Upper lobe of left lung (tissue), 6 donors: Measurements from ENCODE around the gene UQCRC2. TPM values are rescaled to one million over a fixed set of nuclear protein-coding genes. Genes with fewer than 3 reads are reported as not detected.

Experiments used
- ATAC-seq, 2 donors: fragments of 200-7000 bp; cut with Tn5 transposase; one replicate each; pipeline ENCODE4 v1.9.1; 2022; ENCODE audit warnings: mild to moderate bottlenecking in 2 of 2, moderate library complexity in 2 of 2; ENCODE audit not compliant: low FRiP score in 2 of 2
- DNase-seq, 2 donors: peaks; one replicate each; pipeline ENCODE4 v3.0.0-alpha.2; 2019 to 2020
- H3K27ac ChIP-seq, 4 donors: fragments of 200-600 bp; sonication (generic); one replicate each; pipeline ENCODE4 v1.5.1; 2016 to 2019
- H3K27me3 ChIP-seq, 4 donors: fragments of 200-600 bp; sonication (generic); one replicate each; pipeline ENCODE4 v1.5.1; 2017 to 2019
- H3K36me3 ChIP-seq, 4 donors: fragments of 200-600 bp; sonication (generic); one replicate each; pipeline ENCODE4 v1.5.1; 2016 to 2019
- H3K4me1 ChIP-seq, 4 donors: fragments of 200-600 bp; sonication (generic); one replicate each; pipeline ENCODE4 v1.5.1; 2018 to 2019
- H3K4me3 ChIP-seq, 4 donors: fragments of 200-600 bp; sonication (generic); one replicate each; pipeline ENCODE4 v1.5.1; 2017 to 2019; ENCODE audit warnings: mild to moderate bottlenecking in 2 of 4, moderate library complexity in 1 of 4
- H3K9me3 ChIP-seq, 4 donors: fragments of 200-600 bp; sonication (generic); one replicate each; pipeline ENCODE4 v1.5.1; 2018 to 2019
- EP300 ChIP-seq, 4 donors: sonication (generic); formaldehyde crosslinking; IDR thresholded peaks; one replicate each; pipeline ENCODE4 v1.5.1; 2017; ENCODE audit warnings: antibody characterized with exemption in 4 of 4, control low read depth in 2 of 4
- POLR2A ChIP-seq, 4 donors: fragments of 450-650 bp; IDR thresholded peaks; one replicate each; pipeline ENCODE4 v1.5.1; 2016 to 2017; ENCODE audit warnings: antibody characterized with exemption in 4 of 4, mild to moderate bottlenecking in 2 of 4
- POLR2AphosphoS5 ChIP-seq, 2 donors: sonication (generic); formaldehyde crosslinking; IDR thresholded peaks; one replicate each; pipeline ENCODE4 v1.5.1; 2017; ENCODE audit warnings: antibody characterized with exemption in 2 of 2
- WGBS, 2 donors: methylation state at CpG; one replicate each; pipeline ENCODE4 v1.1.5; 2017 to 2018; 5-methylcytosine and 5-hydroxymethylcytosine counted together
- total RNA-seq, 6 donors: library from RNA; depleted of rRNA in 4 of 6; stranded (reverse); fragments of >200 nt in 4 of 6; gene quantifications; one replicate each; pipeline versions ENCODE4 v1.1.0 to v1.2.1, GENCODE V29; 2016 to 2021
- TF ChIP-seq, protein P1 (sequence below), 6 experiments: fragments of 450-650 bp in 4 of 6; fragments of 200-600 bp in 2 of 6; sonication (generic) in 2 of 6; IDR thresholded peaks; one replicate each; pipeline ENCODE4 v1.5.1; 2016 to 2019; ENCODE audit warnings: antibody characterized with exemption in 6 of 6
- donor health status: DM: no; HTN: no; CAD: no; lungs with moderate emphysema.
- donor health status: DM: no; HTN: yes; CAD: no; lungs with severe emphysema.

UQCRC2 gene
- total RNA-seq, 6 donors from 2014 or later, result 119 to 252 (median 155) TPM

DNA sequence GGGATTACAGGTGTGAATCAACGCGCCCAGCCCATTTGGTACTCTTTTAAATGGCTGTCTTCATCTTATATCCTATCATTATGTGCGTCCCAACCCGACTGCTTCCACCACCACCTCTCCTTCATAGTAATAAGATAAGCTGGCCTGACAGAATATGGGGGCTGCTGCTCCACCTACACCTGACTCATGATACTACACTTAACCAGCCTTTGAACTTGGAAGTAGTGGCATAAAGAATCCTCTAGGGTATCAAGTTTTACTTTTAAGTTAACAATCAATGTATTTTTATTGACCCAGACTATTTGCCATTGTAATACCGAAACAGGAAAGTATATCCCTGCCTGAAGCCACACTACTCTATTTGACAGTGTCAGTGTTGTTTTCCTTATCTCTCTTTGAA, 28.9 kb downstream of the UQCRC2 start:
- TF ChIP-seq POLR2A (IDR thresholded peaks at IDR 0.05) (no peak), POLR2AphosphoS5 (IDR thresholded peaks at IDR 0.05) (no peak), EP300 (IDR thresholded peaks at IDR 0.05) (no peak)
- TF ChIP-seq, protein P1, sequence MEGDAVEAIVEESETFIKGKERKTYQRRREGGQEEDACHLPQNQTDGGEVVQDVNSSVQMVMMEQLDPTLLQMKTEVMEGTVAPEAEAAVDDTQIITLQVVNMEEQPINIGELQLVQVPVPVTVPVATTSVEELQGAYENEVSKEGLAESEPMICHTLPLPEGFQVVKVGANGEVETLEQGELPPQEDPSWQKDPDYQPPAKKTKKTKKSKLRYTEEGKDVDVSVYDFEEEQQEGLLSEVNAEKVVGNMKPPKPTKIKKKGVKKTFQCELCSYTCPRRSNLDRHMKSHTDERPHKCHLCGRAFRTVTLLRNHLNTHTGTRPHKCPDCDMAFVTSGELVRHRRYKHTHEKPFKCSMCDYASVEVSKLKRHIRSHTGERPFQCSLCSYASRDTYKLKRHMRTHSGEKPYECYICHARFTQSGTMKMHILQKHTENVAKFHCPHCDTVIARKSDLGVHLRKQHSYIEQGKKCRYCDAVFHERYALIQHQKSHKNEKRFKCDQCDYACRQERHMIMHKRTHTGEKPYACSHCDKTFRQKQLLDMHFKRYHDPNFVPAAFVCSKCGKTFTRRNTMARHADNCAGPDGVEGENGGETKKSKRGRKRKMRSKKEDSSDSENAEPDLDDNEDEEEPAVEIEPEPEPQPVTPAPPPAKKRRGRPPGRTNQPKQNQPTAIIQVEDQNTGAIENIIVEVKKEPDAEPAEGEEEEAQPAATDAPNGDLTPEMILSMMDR (IDR thresholded peaks at IDR 0.05), result no peak
- ATAC-seq (no peak), DNase-seq (no peak)
- H3K27ac ChIP-seq, result no peak overlapping the region
- H3K36me3 ChIP-seq, result peaks cover 40 to 77% (median 70%) of the 10 kb centered on the region in 4 donors
- H3K4me1 ChIP-seq, result peaks cover 0 to 8% (median under 1%) of the 10 kb centered on the region in 4 donors
- H3K27me3 ChIP-seq, result no peaks in the 10 kb centered on the region
- WGBS, 2 donors, result 96 to 98% methylated on average over 5 of the region's 5 CpGs
- H3K9me3 ChIP-seq, result no peaks in the 10 kb centered on the region
- H3K4me3 ChIP-seq, result no peak overlapping the region

DNA sequence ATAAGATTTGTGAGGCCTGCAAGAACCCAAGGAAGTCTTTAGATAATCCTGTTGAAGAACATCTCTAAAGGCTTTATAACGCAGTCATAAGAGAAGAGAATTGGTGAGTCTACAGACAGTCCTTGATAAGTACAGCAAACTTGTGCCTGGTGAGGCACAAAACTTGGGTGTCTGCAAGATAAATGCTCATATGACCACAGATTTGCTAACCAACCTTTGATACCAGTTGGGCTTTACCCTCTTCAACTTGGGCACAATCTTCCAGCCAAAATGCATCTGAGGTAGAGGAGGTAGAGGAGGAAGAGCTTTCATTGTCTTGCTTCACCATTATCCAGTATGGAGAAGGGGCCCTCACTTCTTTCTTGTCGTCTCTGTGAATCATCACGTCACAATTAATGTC, 30.9 kb downstream of the UQCRC2 start:
- Histone ChIP-seq H3K4me3 (no peak overlapping the region), H3K4me1 (peaks cover 0 to 8% (median 3%) of the 10 kb centered on the region in 4 donors), H3K27me3 (no peaks in the 10 kb centered on the region), H3K27ac (no peak overlapping the region), H3K9me3 (no peaks in the 10 kb centered on the region), H3K36me3 (peaks cover 28 to 58% (median 53%) of the 10 kb centered on the region in 4 donors)
- WGBS, 2 donors, result 93 to 94% methylated on average over 3 of the region's 3 CpGs
- no peak for DNase-seq
- TF ChIP-seq, protein P1 (IDR thresholded peaks at IDR 0.05), result no peak
- no peak for TF ChIP-seq POLR2A (IDR thresholded peaks at IDR 0.05)
- no peak for TF ChIP-seq POLR2AphosphoS5 (IDR thresholded peaks at IDR 0.05)
- TF ChIP-seq EP300 (IDR thresholded peaks at IDR 0.05), result no peak
- ATAC-seq, result no peak

DNA sequence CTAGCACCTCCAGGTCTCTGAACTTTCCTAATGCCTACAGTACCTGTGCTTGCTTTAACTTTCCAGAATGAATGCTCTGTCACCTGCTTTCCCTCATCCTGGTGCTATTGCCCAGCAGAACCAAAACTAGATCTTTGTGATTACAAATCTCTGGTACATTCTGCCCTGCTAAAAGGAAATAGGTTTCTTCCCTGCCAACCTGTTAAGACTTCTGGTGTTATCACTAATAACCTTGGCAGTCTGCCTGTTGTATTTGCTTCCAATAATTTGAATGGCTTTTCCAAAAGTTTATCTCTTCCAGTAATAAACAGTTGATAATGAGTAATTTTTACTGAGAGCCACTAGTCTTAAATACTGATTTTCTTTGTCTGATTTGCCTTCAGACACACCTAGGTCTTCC, 32.4 kb downstream of the UQCRC2 start:
- no peak for DNase-seq
- TF ChIP-seq, protein P1 (IDR thresholded peaks at IDR 0.05), result no peak
- TF ChIP-seq POLR2A (IDR thresholded peaks at IDR 0.05) (no peak), POLR2AphosphoS5 (IDR thresholded peaks at IDR 0.05) (no peak), EP300 (IDR thresholded peaks at IDR 0.05) (no peak)
- no peak overlapping the region for H3K4me3 ChIP-seq
- peak overlapping the region in 1 of 4 donors; percentile 2 for H3K27ac ChIP-seq
- peaks cover 20 to 43% (median 39%) of the 10 kb centered on the region in 4 donors for H3K36me3 ChIP-seq
- H3K4me1 ChIP-seq, result peaks cover 5 to 9% (median 7%) of the 10 kb centered on the region in 4 donors
- ATAC-seq, result no peak
- no peaks in the 10 kb centered on the region for H3K9me3 ChIP-seq
- H3K27me3 ChIP-seq, result no peaks in the 10 kb centered on the region

DNA sequence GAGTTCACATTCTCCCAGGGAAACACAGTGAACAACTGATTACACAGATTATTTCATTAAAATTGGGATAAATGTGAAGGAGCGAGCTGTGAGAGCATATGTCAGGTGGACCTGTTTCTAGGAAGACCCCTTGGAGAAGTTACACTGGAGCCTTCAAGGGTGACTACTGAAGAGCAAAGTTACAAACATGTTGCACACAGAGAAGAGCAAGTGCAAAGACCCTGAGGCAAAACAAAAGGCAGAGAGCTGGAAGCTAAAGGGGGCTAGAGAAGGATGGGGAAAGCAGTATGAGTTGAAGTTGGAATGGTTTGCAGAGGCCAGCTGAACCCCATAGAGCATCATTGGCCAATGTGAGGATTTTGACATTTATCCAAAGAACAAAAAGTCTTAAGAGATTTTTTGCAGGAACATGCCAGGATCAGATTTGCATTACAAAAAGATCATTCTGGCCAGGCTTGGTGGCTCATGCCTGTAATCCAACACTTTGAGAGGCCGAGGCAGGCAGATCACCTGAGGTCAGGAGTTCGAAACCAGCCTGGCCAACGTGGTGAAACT, 33.6 kb downstream of the UQCRC2 start:
- no peak overlapping the region for H3K4me3 ChIP-seq
- DNase-seq (no peak), ATAC-seq (no peak)
- 89 to 93% methylated on average over 4 of the region's 4 CpGs for WGBS, 2 donors
- H3K36me3 ChIP-seq, result peaks cover 8 to 31% (median 28%) of the 10 kb centered on the region in 4 donors
- TF ChIP-seq POLR2A (IDR thresholded peaks at IDR 0.05) (no peak), POLR2AphosphoS5 (IDR thresholded peaks at IDR 0.05) (no peak)
- H3K4me1 ChIP-seq, result peaks cover 8 to 12% (median 10%) of the 10 kb centered on the region in 4 donors
- no peaks in the 10 kb centered on the region for H3K27me3 ChIP-seq
- H3K9me3 ChIP-seq, result no peaks in the 10 kb centered on the region
- H3K27ac ChIP-seq, result no peak overlapping the region

DNA sequence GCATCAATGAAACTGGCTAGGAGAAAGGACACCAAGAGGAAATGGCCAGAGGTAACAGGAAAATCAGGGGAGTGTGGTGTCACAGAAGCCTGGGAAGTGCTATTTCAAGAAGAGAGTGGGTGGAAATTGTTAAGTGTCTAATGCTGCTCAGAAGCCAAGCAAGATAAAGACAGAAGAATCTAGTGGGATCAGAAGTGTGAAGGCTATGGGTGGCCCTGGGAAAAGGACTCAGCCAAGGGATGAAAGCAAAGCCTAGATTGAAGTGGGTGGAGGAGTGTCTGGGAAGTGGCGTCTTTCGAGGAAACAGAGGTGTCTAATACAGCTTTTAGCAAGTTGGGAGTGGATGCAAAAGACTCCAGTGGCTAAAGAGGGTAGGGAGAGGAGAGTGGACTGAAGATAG, 34.3 kb downstream of the UQCRC2 start:
- H3K4me3 ChIP-seq, result no peak overlapping the region
- H3K27me3 ChIP-seq, result no peaks in the 10 kb centered on the region
- TF ChIP-seq, protein P1 (IDR thresholded peaks at IDR 0.05), result no peak
- TF ChIP-seq EP300 (IDR thresholded peaks at IDR 0.05) (no peak), POLR2A (IDR thresholded peaks at IDR 0.05) (no peak), POLR2AphosphoS5 (IDR thresholded peaks at IDR 0.05) (no peak)
- no peaks in the 10 kb centered on the region for H3K9me3 ChIP-seq
- no peak for DNase-seq
- WGBS, 2 donors, result 89 to 92% methylated on average over 2 of the region's 2 CpGs
- peaks cover 8 to 12% (median 10%) of the 10 kb centered on the region in 4 donors for H3K4me1 ChIP-seq
- no peak overlapping the region for H3K27ac ChIP-seq
- ATAC-seq, result no peak
- peaks cover under 1 to 24% (median 20%) of the 10 kb centered on the region in 4 donors for H3K36me3 ChIP-seq
